Measurements from ENCODE around the gene MOV10.

Gene MOV10

DNA sequence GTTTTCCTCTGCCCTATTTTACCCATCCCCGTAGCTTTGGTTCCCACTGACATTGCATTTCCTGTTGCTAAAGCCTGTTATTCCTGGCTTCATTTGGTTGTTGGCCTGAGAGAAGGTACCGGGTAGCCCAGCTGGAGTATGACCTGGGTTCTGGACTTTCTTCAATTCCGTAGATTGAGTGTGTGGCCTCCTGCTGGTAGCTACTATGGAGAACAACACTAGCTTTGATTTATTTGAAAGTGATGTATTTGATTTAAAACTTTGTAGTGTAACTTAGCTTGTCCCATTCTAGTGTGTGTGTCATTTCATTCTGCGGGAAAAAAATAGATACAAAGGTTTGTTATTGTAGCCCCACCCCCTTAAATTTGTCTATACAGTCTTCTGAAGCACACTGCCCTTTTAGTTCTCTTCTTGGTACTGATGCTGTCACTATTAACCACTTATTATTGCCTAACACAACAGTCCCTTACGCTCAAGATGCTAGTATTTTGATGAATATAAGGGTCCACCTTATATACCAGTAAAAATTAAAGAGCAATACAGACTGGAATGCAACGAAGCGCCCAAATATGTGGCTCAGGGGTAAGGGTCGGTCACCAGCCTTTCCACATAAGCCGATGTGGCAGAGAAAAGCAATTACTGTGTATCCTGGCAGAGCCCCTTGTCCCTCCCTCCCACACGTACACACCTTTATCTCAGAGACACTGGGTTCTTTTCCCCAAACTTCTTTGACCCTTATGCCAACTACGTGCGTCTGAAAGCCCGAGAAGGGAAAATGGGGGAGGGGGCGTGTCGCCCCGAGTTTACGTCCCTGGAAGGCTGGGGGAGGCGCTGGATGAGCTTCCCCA, 643 bp upstream of the MOV10 start:
- DNase-seq (ENCODE audit: low read depth in 1 of 2, low spot score in 1 of 2): peak; percentile 21 to 33
- Histone ChIP-seq H3K27ac (replicated peaks) (no peak overlapping the region), H3K4me3 (replicated peaks; ENCODE audit: insufficient read depth, low read length) (peak overlapping the region; percentile 80), H3K27me3 (ENCODE audit: insufficient read depth, poor library complexity, severe bottlenecking) (no peaks in the 10 kb centered on the region)
- peak; percentile 40 for TF ChIP-seq POLR2AphosphoS5 (IDR thresholded peaks at IDR 0.05; ENCODE audit: low read depth)
- TF ChIP-seq, protein P1, sequence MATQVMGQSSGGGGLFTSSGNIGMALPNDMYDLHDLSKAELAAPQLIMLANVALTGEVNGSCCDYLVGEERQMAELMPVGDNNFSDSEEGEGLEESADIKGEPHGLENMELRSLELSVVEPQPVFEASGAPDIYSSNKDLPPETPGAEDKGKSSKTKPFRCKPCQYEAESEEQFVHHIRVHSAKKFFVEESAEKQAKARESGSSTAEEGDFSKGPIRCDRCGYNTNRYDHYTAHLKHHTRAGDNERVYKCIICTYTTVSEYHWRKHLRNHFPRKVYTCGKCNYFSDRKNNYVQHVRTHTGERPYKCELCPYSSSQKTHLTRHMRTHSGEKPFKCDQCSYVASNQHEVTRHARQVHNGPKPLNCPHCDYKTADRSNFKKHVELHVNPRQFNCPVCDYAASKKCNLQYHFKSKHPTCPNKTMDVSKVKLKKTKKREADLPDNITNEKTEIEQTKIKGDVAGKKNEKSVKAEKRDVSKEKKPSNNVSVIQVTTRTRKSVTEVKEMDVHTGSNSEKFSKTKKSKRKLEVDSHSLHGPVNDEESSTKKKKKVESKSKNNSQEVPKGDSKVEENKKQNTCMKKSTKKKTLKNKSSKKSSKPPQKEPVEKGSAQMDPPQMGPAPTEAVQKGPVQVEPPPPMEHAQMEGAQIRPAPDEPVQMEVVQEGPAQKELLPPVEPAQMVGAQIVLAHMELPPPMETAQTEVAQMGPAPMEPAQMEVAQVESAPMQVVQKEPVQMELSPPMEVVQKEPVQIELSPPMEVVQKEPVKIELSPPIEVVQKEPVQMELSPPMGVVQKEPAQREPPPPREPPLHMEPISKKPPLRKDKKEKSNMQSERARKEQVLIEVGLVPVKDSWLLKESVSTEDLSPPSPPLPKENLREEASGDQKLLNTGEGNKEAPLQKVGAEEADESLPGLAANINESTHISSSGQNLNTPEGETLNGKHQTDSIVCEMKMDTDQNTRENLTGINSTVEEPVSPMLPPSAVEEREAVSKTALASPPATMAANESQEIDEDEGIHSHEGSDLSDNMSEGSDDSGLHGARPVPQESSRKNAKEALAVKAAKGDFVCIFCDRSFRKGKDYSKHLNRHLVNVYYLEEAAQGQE (IDR thresholded peaks at IDR 0.05; ENCODE audit: insufficient replicate concordance, low read depth): no peak

DNA sequence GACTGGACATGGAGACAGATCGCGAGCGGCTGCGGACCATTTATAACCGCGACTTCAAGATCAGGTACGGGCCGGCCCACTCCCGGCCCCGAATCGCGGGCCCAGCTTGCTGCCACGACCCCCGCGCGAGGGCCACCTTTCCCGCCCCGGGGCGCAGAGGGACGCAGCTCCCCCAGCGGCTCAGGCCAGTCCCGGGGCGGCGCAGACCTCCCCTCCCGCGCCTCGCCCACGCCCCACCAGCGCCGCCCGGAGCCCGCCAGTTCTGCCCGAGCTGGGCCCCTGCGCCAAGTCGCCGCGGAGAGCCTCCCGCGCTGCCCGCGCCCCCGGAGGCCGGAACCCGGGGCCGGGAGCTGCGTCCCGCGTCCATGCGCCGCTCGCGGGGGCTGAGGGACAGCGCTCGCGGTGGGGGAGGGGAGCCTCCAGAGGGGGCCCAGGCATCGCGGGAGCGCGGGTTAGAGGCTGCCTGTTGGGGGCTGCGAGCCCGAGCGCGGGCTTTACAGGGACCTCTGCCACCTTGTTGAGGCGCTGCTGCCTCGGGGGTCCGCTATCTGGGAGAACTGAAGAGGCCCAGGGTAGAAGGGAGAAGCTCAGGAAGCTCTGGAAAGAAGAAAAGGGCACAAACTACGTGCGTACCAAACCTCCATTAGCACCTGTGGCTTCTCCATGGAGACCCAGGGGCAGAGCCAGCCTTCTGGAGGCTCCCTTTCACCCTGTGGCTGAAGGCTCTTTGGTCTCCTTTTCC, 698 bp downstream of the MOV10 start:
- no peak for DNase-seq (ENCODE audit: low read depth in 1 of 2, low spot score in 1 of 2)
- TF ChIP-seq, protein P1 (IDR thresholded peaks at IDR 0.05; ENCODE audit: insufficient replicate concordance, low read depth): no peak
- TF ChIP-seq, protein P2, sequence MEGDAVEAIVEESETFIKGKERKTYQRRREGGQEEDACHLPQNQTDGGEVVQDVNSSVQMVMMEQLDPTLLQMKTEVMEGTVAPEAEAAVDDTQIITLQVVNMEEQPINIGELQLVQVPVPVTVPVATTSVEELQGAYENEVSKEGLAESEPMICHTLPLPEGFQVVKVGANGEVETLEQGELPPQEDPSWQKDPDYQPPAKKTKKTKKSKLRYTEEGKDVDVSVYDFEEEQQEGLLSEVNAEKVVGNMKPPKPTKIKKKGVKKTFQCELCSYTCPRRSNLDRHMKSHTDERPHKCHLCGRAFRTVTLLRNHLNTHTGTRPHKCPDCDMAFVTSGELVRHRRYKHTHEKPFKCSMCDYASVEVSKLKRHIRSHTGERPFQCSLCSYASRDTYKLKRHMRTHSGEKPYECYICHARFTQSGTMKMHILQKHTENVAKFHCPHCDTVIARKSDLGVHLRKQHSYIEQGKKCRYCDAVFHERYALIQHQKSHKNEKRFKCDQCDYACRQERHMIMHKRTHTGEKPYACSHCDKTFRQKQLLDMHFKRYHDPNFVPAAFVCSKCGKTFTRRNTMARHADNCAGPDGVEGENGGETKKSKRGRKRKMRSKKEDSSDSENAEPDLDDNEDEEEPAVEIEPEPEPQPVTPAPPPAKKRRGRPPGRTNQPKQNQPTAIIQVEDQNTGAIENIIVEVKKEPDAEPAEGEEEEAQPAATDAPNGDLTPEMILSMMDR (IDR thresholded peaks at IDR 0.05; ENCODE audit: insufficient read depth, low read length): no peak
- no peak for TF ChIP-seq SPI1 (IDR thresholded peaks at IDR 0.05; ENCODE audit: borderline replicate concordance, low read depth)
- no peak for TF ChIP-seq GABPA (IDR thresholded peaks at IDR 0.05; ENCODE audit: low read depth)
- TF ChIP-seq POLR2AphosphoS5 (IDR thresholded peaks at IDR 0.05; ENCODE audit: low read depth): no peak
- H3K27me3 ChIP-seq (ENCODE audit: insufficient read depth, poor library complexity, severe bottlenecking): no peaks in the 10 kb centered on the region
- peak overlapping the region; percentile 80 for H3K4me3 ChIP-seq (replicated peaks; ENCODE audit: insufficient read depth, low read length)
- H3K27ac ChIP-seq (replicated peaks): no peak overlapping the region

DNA sequence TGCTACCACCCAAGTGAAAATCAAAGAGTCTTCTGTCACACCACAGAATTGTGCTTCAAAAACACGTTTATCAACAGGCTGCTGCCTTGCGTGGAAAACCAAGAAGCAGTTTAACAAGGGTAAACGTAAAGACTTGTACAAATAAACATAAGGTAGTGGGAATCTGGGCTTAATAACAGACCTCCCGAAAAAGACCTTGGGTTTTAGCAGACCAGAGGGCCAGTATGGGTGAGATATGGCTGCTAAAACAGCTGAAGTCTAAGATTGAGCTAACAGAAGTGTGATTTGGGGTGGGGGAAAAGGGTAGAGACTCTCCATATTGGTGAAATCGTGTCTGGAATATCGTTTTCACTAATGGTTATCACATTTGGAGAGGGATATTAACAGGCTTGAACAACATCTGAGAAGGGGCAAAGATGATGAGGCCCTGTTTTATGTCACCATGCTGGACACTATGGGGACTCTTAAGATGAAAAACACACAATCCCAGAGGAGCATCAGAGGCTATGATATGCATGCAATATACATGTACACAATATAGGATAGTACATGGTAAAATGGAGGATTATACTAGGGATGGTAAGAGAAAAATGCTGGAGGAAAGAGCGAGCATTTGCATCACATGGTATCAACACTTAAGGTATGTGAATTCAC, 1.4 kb downstream of the MOV10 start:
- H3K4me3 ChIP-seq (replicated peaks; ENCODE audit: insufficient read depth, low read length): no peak overlapping the region; the same call in 1 of the 2 replicates
- no peak overlapping the region for H3K27ac ChIP-seq (replicated peaks)
- DNase-seq (ENCODE audit: low read depth in 1 of 2, low spot score in 1 of 2): no peak
- H3K27me3 ChIP-seq (ENCODE audit: insufficient read depth, poor library complexity, severe bottlenecking): no peaks in the 10 kb centered on the region
- no peak for TF ChIP-seq POLR2AphosphoS5 (IDR thresholded peaks at IDR 0.05; ENCODE audit: low read depth)

DNA sequence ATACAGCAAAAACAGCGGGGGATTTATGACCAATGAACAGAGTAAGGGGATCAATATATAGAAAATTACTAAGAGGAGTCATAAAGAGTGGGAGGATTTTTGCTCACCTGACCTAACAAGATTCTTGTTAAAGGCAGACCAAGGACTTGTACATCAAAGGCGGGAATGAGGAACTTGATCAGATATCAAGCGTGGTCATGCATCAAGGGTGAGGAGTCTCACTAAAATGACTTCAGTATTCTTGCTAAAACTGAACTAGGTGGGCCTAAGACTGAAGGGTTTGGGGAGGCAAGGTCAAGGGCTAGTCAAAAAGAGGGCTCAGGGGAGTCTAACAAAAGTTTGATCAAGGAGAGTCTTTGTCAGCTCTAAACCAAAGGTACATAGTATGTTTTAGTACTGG, 2.1 kb downstream of the MOV10 start:
- Histone ChIP-seq H3K4me3 (replicated peaks; ENCODE audit: insufficient read depth, low read length) (no peak overlapping the region), H3K27me3 (ENCODE audit: insufficient read depth, poor library complexity, severe bottlenecking) (no peaks in the 10 kb centered on the region), H3K27ac (replicated peaks) (no peak overlapping the region)
- TF ChIP-seq SPI1 (IDR thresholded peaks at IDR 0.05; ENCODE audit: borderline replicate concordance, low read depth) (no peak), POLR2AphosphoS5 (IDR thresholded peaks at IDR 0.05; ENCODE audit: low read depth) (no peak), GABPA (IDR thresholded peaks at IDR 0.05; ENCODE audit: low read depth) (no peak)
- TF ChIP-seq, protein P1 (IDR thresholded peaks at IDR 0.05; ENCODE audit: insufficient replicate concordance, low read depth): no peak
- TF ChIP-seq, protein P2 (IDR thresholded peaks at IDR 0.05; ENCODE audit: insufficient read depth, low read length): no peak
- DNase-seq (ENCODE audit: low read depth in 1 of 2, low spot score in 1 of 2): no peak

Data from HL-60 (cell line).